Activated CD8-positive, alpha-beta memory T cell treated with anti-CD3 and anti-CD28 coated beads, Interleukin-2, amount 50 U/mL, for 48 hours (primary cell): ENCODE data around the gene EPS8.
"Not testable (repeated sequence)": the region's sequence is repeated elsewhere in the genome, so short reads cannot be mapped to it uniquely, and the experiment has no call there.

Experiments
- DNase-seq: peaks from one replicate; pipeline ENCODE4 v3.0.0-alpha.2; 2020

The EPS8 gene

DNA sequence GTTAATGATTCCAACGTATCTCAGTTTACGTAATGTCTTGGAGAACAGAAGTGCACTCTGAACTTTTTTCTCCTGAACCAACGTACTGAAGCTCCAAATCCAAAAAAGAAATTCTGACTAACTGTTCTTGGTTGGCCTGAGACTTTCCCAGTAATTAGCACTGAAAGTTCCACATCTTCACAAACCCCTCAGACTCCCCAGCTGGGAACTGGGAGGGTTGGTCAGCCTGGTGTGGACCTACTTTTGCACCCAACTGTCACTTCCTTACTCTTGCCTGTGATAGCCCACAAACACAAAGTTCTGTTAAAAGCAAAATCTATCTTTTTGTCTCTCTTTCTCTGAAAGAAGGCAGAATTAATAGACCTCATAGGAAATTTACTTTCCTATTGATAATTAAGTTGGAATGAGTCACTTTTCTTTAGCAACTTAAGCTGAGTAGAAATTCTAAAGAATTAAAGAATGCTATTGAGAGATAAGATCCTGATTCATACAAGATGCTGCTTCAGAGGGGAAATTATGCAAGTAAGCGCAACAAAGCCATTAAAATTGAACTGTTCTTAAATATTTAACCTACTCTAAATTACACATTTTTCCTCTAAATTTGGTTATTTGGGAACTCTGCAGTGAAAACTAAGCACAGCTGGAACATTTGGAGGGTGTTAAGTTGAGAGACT is 155.0 kb downstream of the EPS8 start:
- no peak for DNase-seq

DNA sequence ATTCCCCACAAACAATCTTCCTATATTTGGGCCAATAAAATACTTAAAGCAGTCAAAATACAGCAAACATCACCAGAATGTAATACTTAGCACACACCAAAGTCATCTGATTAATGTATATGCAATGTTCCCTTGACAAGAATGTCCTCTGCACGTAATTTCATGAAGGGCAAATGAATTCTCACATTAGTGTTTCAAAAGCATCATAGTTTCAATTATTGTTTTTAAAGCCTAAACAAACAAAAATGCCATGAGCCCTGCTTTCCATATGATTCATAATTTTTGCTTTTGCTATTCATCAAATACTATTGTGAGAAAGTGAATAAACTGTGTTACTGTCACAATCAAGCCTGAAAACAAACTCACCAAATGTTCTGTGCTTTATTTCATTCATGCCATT is 156.0 kb downstream of the EPS8 start:
- DNase-seq: no peak

DNA sequence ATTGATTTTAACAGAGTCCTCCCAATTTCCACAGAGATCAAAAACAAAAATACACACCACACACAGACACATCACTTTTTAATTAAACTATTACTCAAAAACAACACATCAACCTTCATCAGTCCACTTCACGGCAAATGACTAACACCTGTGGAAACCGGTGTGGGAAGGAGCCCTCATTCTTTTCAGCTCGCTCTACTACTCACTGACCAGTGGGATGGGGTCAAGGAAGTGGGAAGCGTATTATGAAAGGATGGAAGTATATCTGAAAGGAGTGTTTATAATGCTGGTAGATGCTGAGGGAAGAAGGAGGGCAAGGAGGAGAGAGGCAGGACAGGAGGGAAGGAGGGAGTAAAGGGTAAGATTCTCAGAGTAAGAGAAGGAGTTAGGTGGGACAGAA is 156.5 kb downstream of the EPS8 start:
- DNase-seq: no peak

DNA sequence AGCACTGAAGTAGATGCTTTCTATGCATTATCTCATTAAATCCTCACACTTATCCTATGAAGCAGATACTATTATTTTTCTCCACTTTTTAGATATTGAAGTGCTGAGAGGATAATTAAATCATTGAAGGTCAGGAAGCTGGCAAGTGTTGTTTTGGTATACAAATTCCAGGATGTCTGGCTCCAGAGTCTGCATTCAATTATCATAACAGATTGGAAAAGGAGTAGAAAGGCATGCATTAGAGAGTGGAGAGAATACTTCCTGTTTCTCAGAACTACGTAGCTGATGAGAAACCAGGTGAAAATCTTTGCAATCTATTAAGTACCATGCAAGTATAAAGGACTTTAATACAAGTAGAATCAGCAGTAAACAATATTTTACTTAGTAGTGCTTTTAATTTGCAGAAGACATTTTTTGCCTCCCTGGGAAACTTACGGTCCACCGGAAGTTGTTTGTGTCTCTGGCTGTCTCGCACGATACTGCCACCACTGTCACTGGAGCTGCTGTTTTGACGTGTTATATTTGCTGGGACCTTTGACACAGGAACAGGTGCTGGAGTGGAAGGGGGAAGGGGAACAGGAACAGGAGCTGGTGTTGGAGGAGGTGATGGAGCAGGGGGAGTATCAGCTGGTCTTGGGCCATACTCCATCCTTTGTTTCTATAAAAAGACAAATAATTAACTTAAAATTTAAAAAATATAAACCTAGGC is 158.0 kb downstream of the EPS8 start:
- DNase-seq: no peak

DNA sequence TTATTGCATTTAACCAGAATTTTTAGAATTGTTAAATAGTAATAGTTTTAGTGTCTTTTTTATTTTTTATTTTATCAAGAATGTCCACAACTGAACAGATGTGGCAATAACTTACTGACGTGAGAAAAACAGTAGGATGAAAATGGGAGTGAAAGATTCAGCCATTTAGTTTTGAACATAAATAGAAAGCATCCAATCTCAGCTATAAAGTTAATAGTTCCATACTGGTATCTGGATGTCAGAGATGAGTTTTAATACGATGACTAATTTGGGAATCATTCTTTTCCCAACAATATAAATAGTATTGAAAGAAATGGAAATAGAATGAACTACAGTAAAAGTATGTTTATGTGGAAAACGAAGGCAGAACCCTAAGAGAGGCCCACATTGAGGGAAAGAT is 159.4 kb downstream of the EPS8 start:
- no peak for DNase-seq

DNA sequence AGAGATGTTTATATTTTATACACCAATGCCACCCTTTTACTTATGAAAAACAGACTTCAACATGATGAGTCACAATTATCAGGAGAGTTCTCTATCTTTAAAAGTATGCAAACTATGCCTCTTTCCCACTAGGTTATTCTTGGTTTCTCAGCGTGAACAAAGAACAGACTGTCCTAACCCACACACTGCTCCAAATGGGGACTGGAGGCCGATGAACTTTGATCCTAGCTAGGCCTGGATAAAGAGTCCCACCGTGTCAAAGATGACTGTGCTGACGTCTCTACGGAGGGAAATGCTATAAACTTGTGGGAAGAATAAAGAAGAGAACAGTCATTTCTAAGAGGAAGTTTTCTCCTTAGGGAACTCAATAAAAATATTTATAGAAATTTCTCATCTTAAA is 160.1 kb downstream of the EPS8 start:
- DNase-seq: no peak

DNA sequence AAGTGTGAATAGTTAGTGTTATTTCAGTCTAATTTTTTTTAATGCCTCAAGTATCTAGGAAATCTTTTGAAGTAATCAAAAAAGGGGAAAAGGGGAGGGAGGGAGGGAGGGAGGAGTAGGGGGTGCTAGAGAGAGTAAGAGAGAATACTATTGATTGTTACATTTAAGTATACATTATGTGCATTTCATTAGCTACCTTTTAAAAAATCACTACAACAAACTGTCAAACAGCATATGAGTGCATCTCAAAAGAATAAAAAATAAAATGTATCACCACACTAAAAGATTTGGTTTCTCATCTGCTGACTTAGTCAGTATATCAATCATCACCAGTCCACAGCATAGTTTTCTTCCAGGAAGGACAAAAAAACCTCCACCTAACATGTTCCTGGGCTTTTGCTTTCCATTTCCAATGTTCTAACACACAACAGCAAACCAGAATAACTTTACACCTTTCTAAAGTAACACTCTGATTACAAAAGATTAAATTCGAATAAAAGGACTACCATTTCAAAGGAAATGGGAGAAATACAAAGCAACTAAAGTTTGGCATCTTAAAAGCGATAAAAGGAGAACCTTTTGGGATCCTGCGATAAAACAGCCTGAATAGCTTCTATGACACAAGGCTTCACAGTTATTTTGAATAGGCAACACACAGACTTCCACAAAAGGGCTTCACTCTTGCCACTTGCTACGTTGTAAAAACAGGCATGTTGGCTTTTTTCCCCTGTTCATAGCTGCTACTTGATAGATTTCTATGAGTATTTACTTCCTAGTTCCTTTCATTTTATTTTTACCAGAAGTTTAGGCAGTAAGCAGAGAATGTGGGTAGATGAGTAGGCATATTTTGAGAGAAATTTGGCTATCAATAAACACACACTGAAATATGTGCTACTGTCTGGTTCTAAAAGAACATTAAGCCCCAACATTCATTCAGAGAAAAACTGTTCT is 160.9 kb downstream of the EPS8 start:
- DNase-seq: no peak

DNA sequence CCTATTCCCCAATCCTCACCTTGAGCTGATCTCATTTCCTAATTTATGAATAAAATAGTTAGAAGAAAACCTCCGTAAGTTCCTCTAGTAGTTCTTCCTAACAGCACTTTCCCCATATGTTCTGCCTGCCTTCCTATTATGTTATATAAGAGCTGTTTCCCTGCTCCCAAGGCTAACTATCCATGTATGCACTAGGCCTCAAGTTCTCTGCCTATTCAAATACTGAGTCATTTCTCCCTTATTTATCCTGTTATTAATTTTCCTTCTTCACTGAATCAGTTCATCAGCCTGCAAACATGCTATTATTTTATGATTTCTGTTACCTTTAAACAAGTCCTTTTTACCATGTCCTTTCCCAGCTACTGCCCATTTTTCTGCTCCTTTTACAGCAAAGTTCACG is 164.1 kb downstream of the EPS8 start:
- no peak for DNase-seq

DNA sequence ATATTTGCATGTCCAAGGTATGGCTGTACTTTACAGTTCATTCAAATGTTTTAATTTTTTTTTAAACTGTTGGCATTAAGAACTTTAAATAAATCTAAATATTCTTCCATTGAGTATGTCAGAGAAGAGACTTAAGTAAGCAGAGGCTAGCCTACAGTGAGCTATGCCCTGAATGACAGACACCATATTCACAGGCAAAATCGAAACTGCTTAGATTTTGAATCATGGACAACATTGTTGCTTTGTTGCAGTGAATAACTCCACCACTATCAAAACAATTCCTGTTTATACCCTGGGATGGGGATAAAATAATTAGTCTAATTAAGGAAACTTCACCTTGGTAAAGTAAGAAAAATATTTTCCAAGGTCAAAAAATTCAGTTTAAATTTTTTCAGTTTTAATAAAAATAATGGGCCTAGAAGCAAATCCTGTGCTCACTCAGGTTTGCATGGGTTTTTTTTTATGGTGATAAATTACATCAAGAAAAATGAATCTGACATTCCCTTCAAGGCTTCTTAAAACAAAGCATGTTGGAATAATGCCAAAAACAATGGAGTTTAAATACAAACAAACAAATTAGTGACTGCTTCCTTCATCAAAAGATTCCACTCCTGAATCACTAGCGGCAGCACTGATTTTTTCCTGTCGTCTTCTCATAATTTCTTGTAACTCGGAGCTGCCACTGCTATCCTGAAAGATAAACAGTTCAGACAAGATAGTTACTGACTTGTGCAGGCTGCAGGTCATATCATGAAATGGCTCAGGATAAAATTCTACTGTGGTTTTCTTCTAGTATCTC is 168.2 kb downstream of the EPS8 start:
- DNase-seq: no peak

DNA sequence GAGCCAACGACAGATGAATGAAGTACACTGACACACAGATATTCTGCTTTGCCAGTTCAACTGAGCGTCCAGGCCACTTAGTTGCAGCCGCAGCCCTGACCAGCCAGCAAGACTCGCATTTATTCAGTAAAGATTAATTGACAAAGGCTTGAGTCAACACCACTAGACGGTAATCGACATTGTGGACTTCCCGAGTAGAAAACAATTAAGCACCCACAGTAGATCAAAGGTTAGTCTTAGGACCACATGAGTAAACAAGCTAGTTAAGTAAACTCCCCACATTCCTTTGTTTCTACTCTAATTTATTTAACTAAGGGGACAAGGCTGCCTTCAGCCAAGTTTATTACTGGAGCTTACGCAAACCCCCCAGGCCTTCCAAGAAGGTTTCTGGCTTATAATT is 172.7 kb downstream of the EPS8 start:
- DNase-seq: not testable (repeated sequence)

DNA sequence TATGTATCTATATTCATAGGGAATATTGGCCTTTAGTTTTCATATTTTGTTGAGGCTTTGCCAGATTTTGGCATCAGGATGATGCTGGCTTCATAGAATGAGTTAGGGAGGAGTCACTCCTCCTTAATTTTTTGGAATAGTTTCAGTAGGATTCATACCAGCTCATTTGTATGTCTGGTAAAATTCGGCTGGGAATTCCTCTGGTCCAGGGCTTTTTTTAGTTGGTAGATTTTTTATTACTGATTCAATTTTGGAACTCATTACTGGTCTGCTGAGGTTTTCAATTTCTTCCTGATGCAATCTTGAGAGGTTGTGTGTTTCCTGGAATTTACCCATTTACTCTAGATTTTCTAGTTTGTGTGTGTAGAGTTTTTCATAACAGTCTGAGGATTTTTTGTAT is 175.2 kb downstream of the EPS8 start:
- no peak for DNase-seq

DNA sequence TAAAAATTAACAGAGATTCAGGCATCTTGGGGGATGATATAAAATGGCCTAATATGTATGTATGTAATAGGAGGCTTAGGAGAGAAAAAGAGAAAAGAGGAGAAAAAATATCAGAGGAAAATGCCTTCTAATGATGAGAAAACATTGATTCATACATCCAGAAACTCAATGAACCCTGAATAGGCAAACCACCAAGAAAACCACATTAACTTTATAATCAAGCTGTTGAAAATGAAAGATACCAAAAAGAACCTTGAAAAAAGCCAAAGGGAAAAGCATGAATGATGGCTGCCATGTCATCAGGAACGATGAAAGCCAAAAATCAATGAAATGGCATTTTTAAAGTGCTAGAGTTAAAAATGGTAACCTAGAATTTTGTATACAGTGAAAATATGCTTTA is 180.2 kb downstream of the EPS8 start:
- DNase-seq: no peak

DNA sequence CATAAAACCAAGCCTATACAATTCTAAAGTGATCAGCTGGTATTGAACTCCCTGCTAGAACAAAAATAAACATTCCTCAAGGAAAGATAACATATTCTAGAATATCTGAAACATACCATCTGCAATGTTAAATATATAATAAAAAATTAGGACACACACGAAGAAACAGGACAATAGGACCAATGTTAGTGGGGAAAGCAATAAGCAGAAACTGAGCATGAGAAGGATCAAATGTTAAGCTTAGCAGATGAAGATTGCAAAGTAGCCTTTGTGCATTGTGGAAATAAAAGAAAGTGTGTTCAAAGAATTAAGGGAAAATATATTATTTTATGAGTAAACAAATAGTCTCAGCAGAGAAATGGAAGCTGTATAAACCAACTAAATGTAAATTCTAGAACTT is 180.8 kb downstream of the EPS8 start:
- no peak for DNase-seq

DNA sequence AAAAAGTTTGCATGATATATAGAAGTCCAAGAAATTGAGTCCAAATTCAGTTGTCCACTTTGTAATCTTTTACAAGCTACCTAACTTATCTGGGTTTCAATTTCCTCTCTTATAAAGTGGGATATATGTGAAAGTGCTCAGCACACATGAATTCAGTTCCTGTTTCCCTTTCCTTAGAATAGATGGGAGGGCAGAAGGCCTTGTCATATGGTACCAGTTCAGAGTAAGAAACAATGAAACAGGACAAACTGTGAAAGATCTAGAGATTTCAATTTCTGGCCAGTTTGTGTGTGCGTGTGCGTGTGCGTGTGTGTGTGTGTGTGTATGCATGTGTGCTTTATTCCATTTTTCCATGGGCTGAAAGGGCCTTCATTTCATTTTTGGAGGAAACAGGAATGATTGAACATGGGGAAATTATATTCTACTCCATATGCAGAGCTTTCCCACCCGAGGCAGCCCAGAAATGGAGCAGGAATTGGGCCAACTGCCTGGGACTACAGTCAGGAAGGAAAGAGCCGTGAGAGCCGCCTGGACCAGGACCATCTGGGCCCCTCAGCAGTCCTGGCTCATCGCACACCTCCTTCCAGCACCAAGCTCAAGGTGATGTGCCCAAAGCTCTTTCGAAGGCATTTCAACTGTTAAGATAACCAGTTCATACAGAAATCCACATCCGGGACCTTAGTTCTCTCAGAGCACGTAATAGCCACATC is 183.2 kb downstream of the EPS8 start:
- no peak for DNase-seq

DNA sequence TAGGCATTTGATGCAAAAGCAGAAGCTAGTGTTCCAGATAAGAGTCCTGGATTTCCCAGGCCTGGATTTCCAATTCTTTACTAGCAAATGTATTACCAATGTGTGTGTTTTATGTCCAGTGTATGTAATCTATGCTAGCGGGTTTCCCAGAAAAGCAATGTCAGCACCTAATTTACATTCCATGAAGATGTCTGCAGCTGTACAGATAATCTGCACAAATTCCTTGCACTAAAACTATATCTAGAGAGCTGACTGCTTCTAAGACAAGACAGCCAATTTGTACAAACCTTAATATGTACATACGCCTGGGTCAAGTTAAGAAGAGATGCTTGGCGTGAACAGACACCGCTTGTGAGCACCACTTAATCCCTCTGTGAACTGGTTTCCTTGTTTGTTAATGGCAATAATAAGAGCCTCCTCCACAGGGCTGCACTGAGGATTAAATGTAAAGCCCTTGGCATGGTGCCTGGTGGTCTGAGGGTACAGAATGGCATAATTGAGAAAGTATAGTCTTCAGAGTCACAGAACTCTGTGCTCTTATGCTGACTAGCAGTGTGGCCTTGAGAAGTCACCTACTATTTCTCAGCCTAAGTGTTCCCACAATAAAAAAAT is 185.6 kb downstream of the EPS8 start:
- DNase-seq: no peak

DNA sequence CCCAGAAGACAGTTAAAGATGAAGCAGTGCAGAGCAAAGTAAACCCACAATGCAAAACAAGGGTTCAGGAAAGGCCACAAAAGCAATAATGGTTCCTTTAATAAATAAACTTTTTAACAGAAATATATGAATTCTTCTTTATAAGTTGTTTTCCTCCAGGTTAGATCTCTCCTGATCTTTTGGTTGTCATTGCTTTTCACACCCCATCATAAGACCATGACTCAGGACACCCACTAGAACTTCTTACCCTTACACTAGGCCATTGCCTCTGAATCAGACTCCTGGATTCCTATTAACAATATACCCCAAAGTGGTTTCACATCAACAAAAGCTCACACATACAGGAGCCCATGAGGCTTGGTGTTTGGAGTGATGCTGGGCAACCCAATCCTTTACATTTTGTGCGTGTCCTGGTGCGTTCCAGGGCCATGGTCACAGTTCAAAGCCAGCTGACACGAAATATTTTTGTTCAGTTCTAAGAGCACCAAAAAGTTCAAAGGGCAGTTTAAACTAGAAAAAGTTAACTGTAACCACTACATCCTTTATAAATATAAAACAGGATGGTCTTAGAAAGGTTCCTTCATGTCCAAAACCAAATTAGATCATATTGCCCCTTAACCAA is 187.0 kb downstream of the EPS8 start:
- DNase-seq: no peak

DNA sequence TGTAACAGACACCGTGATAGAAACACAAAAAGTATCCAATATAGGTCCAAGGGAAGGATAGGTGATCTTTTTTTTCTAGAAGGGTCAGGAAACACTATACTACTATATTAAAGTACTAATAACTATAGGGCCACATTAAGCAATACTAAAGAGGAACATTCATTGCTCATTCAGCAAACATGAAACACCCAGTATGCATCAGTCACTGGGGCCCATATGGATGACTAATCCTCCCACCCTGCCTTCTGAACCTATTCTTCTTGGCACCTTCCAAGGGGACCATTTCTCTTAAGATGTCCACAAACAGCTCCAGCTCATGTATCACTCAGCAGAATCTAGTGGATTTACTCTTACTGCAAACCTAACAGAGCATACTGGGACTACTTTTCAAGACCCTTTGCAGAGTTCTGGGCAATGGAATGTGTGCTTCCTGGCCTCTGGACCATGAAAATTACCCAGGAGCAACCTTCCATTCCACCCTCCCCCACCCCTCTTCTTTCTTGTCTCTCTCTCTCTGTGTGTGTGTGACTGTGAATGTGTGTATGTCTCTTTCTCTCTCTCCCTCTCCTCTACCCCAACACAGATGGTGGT is 187.9 kb downstream of the EPS8 start:
- DNase-seq: no peak

DNA sequence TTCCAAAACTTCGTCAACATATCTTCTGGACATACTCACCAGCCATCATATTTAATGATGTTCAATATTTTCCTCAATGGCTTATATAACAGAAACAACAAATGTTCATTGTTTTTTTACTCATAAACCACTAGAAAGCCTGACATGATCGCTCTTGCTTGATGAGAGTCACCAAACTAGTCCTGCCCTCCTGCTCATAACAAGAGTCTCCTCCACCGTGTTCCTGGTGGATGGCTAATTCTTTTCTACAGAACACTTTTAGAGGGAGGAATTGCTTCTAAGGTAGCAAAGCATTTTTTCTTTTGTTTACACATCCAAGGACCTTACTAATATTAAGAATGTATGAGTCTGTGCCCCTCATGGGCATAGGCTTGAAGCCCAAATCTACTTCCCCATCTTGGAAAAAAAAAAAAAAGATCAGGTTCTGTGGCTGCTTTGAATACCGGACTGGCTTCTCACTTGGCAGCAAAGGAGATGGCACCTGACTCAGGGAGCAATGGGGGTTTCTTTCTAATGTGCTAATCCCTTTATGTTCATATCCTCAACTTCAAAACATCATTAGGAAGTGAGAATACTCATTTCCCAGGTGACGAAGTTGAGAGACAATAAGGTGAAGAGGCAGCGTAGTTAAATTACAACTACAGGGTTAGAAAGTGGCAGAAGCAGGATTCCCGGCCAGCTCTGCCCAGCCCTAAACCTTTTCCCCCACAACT is 188.8 kb downstream of the EPS8 start:
- DNase-seq: no peak

DNA sequence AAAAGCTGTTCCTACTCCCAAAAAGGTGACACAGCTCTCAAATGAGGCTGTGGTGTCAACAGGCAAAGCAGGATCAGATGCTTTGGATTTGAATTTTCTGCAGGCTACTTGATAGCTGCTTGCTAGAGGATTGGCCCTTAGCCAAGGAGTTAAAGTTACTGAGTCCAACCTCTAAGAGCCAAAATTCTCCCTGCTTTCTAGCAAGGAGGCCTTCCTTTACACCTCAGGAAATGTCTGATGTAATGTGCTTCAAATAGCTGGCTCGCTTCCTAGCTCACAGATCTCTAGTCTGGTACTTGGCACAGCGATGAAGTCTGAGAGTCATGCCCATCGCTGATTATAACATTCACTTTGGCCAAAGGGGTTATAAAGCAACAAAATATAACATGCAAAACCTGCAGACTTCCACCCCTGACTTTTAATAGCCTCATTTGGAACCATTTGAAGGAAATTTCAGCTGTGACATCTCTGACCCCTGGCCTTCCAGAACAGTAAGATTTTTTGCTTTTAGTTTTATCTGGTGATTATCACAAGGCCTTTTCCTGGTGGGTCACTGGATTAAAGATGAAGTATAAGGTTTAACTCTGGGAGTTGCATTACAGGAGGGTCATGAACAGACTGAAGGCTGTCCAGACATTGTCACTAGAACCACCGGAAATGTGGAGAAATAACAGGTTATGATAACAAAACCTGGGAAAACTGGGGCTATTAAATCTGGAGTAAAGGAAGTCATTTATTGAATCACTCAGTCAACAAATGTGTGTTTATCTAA is 189.7 kb downstream of the EPS8 start:
- no peak for DNase-seq
